HepG2 (cell line): ENCODE results near the gene DUSP16. TPM values are rescaled to one million over a fixed set of nuclear protein-coding genes. Genes with fewer than 3 reads are reported as not detected.

Experiments
- ATAC-seq: fragments of 200-7000 bp; cut with Tn5 transposase; 3 replicates; pipeline ENCODE4 v1.9.1; 2020; ENCODE audit warnings: mild to moderate bottlenecking, moderate library complexity
- BruUV-seq: library from RNA; stranded (reverse); fragments of 400-500 nt; replicated peaks from 2 replicates; lab custom pipeline; 2021; lab: Mats Ljungman, UMichigan
- CTCF ChIA-PET: fragments of 300-600 bp; formaldehyde crosslinking; extraction: SDS; loops from one replicate; lab custom pipeline; 2021; ENCODE audit warnings: low total read pairs, inconsistent platforms, low intra/inter-chr PET ratio; lab: Yijun Ruan, JAX
- POLR2A ChIA-PET: fragments of 350-600 bp; sonication (Branson Sonifier 250); formaldehyde crosslinking; loops from one replicate; lab custom pipeline; 2020; ENCODE audit warnings: antibody characterized with exemption, inconsistent platforms; lab: Yijun Ruan, JAX
- DNase-seq: peaks from one replicate; pipeline ENCODE4 v3.0.0-alpha.2; 2015; ENCODE audit warnings: low spot score
- FAIRE-seq: peaks from 3 replicates; lab custom pipeline; 2011; peaks lifted over from hg19 to GRCh38; lab: Jason Lieb, UNC
- H2AFZ ChIP-seq: one replicate; pipeline ENCODE4 v1.6.1; 2011; ENCODE audit warnings: low read length, inconsistent platforms
- H3K27ac ChIP-seq: fragments of 300-600 bp; 3 replicates; pipeline ENCODE4 v1.8.0; 2011; ENCODE audit warnings: mixed run types, mild to moderate bottlenecking, mixed read lengths, low read length, inconsistent platforms; ENCODE audit not compliant: insufficient read depth; ENCODE audit errors: extremely low read length
- H3K27me3 ChIP-seq, 2 experiments: fragments of 200-600 bp in 1 of 2; 2 replicates in 1 of 2; 3 replicates in 1 of 2; pipeline versions ENCODE4 v1.6.0 to v1.8.0; 2011; ENCODE audit warnings: low read length in 2 of 2, mild to moderate bottlenecking in 2 of 2, moderate library complexity in 2 of 2, inconsistent platforms in 1 of 2; ENCODE audit not compliant: insufficient read depth in 2 of 2, control insufficient read depth in 1 of 2
- H3K36me3 ChIP-seq, 2 experiments: fragments of 200-600 bp in 1 of 2; replicated peaks in 1 of 2; 2 replicates in 1 of 2; 3 replicates in 1 of 2; pipeline versions ENCODE4 v1.5.1 to v1.8.0; 2011; ENCODE audit warnings: low read length in 2 of 2, inconsistent platforms in 1 of 2; ENCODE audit not compliant: insufficient read depth in 2 of 2, control insufficient read depth in 1 of 2
- H3K4me1 ChIP-seq: 2 replicates; pipeline ENCODE4 v1.5.1; 2012; ENCODE audit warnings: low read length, inconsistent platforms; ENCODE audit not compliant: insufficient read depth
- H3K4me2 ChIP-seq: 2 replicates; pipeline ENCODE4 v1.6.0; 2011; ENCODE audit warnings: low read depth, low read length, inconsistent platforms
- H3K4me3 ChIP-seq, 3 experiments: fragments of 200-600 bp in 1 of 3; sonication (generic), shearing (Covaris generic) in 1 of 3; replicated peaks in 1 of 3; 2 replicates each; pipeline ENCODE4 v1.5.1; 2011 to 2016; ENCODE audit warnings: low read length in 3 of 3, inconsistent platforms in 2 of 3, low read depth in 2 of 3, mild to moderate bottlenecking in 2 of 3, control low read depth in 1 of 3, mixed read lengths in 1 of 3; ENCODE audit not compliant: insufficient read depth in 1 of 3
- H3K79me2 ChIP-seq: one replicate; pipeline ENCODE4 v1.6.1; 2011; ENCODE audit warnings: low read length, inconsistent platforms; ENCODE audit not compliant: insufficient read depth
- H3K9ac ChIP-seq: 2 replicates; pipeline ENCODE4 v1.6.0; 2011; ENCODE audit warnings: mild to moderate bottlenecking, low read depth, low read length, inconsistent platforms; ENCODE audit not compliant: insufficient read depth
- H3K9me3 ChIP-seq: 2 replicates; pipeline ENCODE4 v1.5.1; 2012; ENCODE audit warnings: mild to moderate bottlenecking, low read length
- H4K20me1 ChIP-seq: 2 replicates; pipeline ENCODE4 v1.6.0; 2011; ENCODE audit warnings: inconsistent platforms, mild to moderate bottlenecking, low read length, moderate library complexity; ENCODE audit not compliant: insufficient read depth
- ARNT2 ChIP-seq: sonication (generic); formaldehyde crosslinking; IDR thresholded peaks from 2 replicates; pipeline ENCODE4 v1.8.0; 2022; ENCODE audit warnings: mild to moderate bottlenecking, low read depth, missing genetic modification reagents, moderate library complexity
- CENPBD1 ChIP-seq: sonication (generic); formaldehyde crosslinking; IDR thresholded peaks from 2 replicates; pipeline ENCODE4 v1.8.0; 2022; ENCODE audit warnings: missing genetic modification reagents, low read depth, mild to moderate bottlenecking, borderline replicate concordance
- CREB3 ChIP-seq: sonication (generic); formaldehyde crosslinking; IDR thresholded peaks from 2 replicates; pipeline ENCODE4 v1.5.0; 2020; ENCODE audit warnings: missing genetic modification reagents
- FLYWCH1 ChIP-seq: sonication (generic); formaldehyde crosslinking; IDR thresholded peaks from 2 replicates; pipeline ENCODE4 v1.8.1; 2023; ENCODE audit warnings: mild to moderate bottlenecking, missing genetic modification reagents
- FOXO1 ChIP-seq: sonication (generic); formaldehyde crosslinking; IDR thresholded peaks from 2 replicates; pipeline ENCODE4 v1.4.0; 2020; ENCODE audit warnings: missing genetic modification reagents
- PRDM10 ChIP-seq: sonication (generic); formaldehyde crosslinking; IDR thresholded peaks from 2 replicates; pipeline ENCODE4 v1.4.0; 2020; ENCODE audit warnings: low read depth, missing genetic modification reagents
- RBFOX2 ChIP-seq: fragments of 200-400 bp; formaldehyde crosslinking; IDR thresholded peaks from 2 replicates; pipeline ENCODE4 v1.6.1; 2017; ENCODE audit warnings: low read depth, mild to moderate bottlenecking, low read length
- SALL1 ChIP-seq: sonication (generic); formaldehyde crosslinking; IDR thresholded peaks from 2 replicates; pipeline ENCODE4 v1.8.0; 2022; ENCODE audit warnings: mild to moderate bottlenecking, missing genetic modification reagents
- TMF1 ChIP-seq: sonication (generic); formaldehyde crosslinking; IDR thresholded peaks from 2 replicates; pipeline ENCODE4 v1.8.1; 2022; ENCODE audit warnings: low read depth, missing genetic modification reagents
- WIZ ChIP-seq: sonication (generic); formaldehyde crosslinking; IDR thresholded peaks from 2 replicates; pipeline ENCODE4 v1.5.1; 2020; ENCODE audit warnings: mild to moderate bottlenecking, missing genetic modification reagents
- WGBS: methylation state at CpG from one replicate; pipeline ENCODE4 v1.1.6; 2017; ENCODE audit warnings: low lambda C conversion rate; 5-methylcytosine and 5-hydroxymethylcytosine counted together
- in situ Hi-C: cut with HindIII; loops from 2 replicates; pipeline ENCODE4 v1.10.0; 2017; ENCODE audit warnings: low pct_unique_long_range_greater_than_20kb; ENCODE audit not compliant: extremely low pct_ligation_motif_present
- intact Hi-C: fragments of 100-400 bp; cut with micrococcal nuclease; formaldehyde crosslinking; loops from one replicate; pipeline ENCODE4 v1.10.0; 2022; ENCODE audit not compliant: unreplicated experiment
- polyA plus RNA-seq, 8 experiments: library from polyadenylated mRNA; depleted of rRNA in 3 of 8; stranded (reverse) in 7 of 8; unstranded in 1 of 8; fragments of >200 nt; fragmentation: Illumina TruSeq in 4 of 8; extraction: Trizol in 4 of 8; gene quantifications; 2 replicates each; pipeline versions ENCODE4 v1.2.1 to v1.2.3, GENCODE V29; 2011 to 2016; ENCODE audit warnings: low read depth in 4 of 8, missing spikeins in 1 of 8, mixed read lengths in 1 of 8; ENCODE audit not compliant: insufficient read depth in 1 of 8
- total RNA-seq, 5 experiments: library from RNA; depleted of rRNA; stranded (reverse); fragments of >200 nt; fragmentation: Illumina TruSeq; extraction: Trizol; gene quantifications; 2 replicates each; pipeline ENCODE4 v1.2.3, GENCODE V29; 2016; ENCODE audit warnings: low read depth in 1 of 5

The DUSP16 gene
- total and polyA plus RNA-seq, 2 of the 13 experiments (the other 11 are each of a cell fraction or from before 2014, with no cell fraction given): 45.7 to 46.6 TPM

GRCh38 chr12:12549426-12549825 is 13.2 kb downstream of the DUSP16 start (continued):
- no peak for TF ChIP-seq FLYWCH1 (CRISPR knock-in tag)
- no peak for TF ChIP-seq TMF1
- TF ChIP-seq PRDM10 (CRISPR knock-in tag): no peak
- no peak for TF ChIP-seq WIZ (CRISPR knock-in tag)
- no peak for TF ChIP-seq SALL1 (CRISPR knock-in tag)
- no peak for TF ChIP-seq CREB3 (CRISPR knock-in tag)
- TF ChIP-seq FOXO1 (CRISPR knock-in tag): no peak

- H3K9me3 ChIP-seq: no peaks in the 10 kb centered on the region
- WGBS: 95% methylated on average over 2 of the region's 2 CpGs
- intact Hi-C loops: no loop called here
- H3K27me3 ChIP-seq: no peaks in the 10 kb centered on the region
- H3K79me2 ChIP-seq: peaks cover 87% of the 10 kb centered on the region
- ChIA-PET POLR2A (interaction anchor here (0.9 to 1.1 kb wide), 2 partner anchors 12 to 145 kb away, joined by 3 to 4 read pairs; no protein-coding TSS in a partner anchor), CTCF (no interaction called here)
- H3K4me3 ChIP-seq: no peak overlapping the region
- no TSS peak for BruUV-seq
- no peak for FAIRE-seq
- in situ Hi-C loops: no loop called here
- no peak overlapping the region for H2AFZ ChIP-seq
- no peak overlapping the region for H3K9ac ChIP-seq
- peaks cover 2% of the 10 kb centered on the region; the same call in 1 of the 2 replicates for H4K20me1 ChIP-seq
- DNase-seq: no peak
- ATAC-seq: no peak
- H3K36me3 ChIP-seq: peaks cover 0 to 10% of the 10 kb centered on the region in 2 experiments; a peak in 2 of 5 replicates
- peak overlapping the region; percentile 33 for H3K27ac ChIP-seq
- TF ChIP-seq ARNT2 (CRISPR knock-in tag) (no peak), CENPBD1 (CRISPR knock-in tag) (no peak), RBFOX2 (peak; percentile 31; the same call in 1 of the 2 replicates)
- peaks cover 82% of the 10 kb centered on the region for H3K4me1 ChIP-seq
- no peak overlapping the region for H3K4me2 ChIP-seq
Observed at GRCh38 chr12:12548713-12549112, 13.9 kb downstream of the DUSP16 start.
